Upper lobe of right lung (tissue), 1 donor: ENCODE measurements around the gene RRBP1. TPM values are rescaled to one million over a fixed set of nuclear protein-coding genes. Genes with fewer than 3 reads are reported as not detected.

Experiments used
- ATAC-seq: fragments of 200-7000 bp; cut with Tn5 transposase; one replicate; pipeline ENCODE4 v1.9.1; 2020; ENCODE audit warnings: mild to moderate bottlenecking, moderate library complexity
- DNase-seq: peaks from one replicate; pipeline ENCODE4 v3.0.0-alpha.2; 2020
- H3K27ac ChIP-seq: fragments of 200-600 bp; one replicate; pipeline ENCODE4 v1.8.0; 2022
- H3K27me3 ChIP-seq: fragments of 200-600 bp; one replicate; pipeline ENCODE4 v1.8.0; 2022; ENCODE audit warnings: mild to moderate bottlenecking
- H3K36me3 ChIP-seq: fragments of 200-600 bp; one replicate; pipeline ENCODE4 v1.8.0; 2022
- H3K4me1 ChIP-seq: fragments of 200-600 bp; one replicate; pipeline ENCODE4 v1.8.0; 2022
- H3K4me3 ChIP-seq: fragments of 200-600 bp; one replicate; pipeline ENCODE4 v1.8.0; 2022; ENCODE audit warnings: mild to moderate bottlenecking
- H3K9me3 ChIP-seq: fragments of 200-600 bp; one replicate; pipeline ENCODE4 v1.8.0; 2022
- CTCF ChIP-seq: fragments of 200-600 bp; IDR thresholded peaks from one replicate; pipeline ENCODE4 v1.8.0; 2022; ENCODE audit warnings: antibody characterized with exemption
- intact Hi-C: fragments of 100-400 bp; cut with DNase I; formaldehyde crosslinking; loops from one replicate; pipeline ENCODE4 v1.11.0; 2022
- total RNA-seq: library from RNA; stranded (reverse); fragmentation: NEBNext Ultra II Directional; extraction: Animal tissue kit (Norgen Biotek cat#: 25700); gene quantifications from one replicate; pipeline ENCODE4 v1.2.1, GENCODE V29; 2021
- donor health status: DM: no; HTN: yes; CAD: no; lungs with severe emphysema.

RRBP1 gene
- total RNA-seq, 1 donor from 2014 or later = 166 TPM

- intact Hi-C loops = no loop called here
These were observed 8.1 kb upstream of the RRBP1 start for GRCh38 chr20:17690144-17690543.

GRCh38 chr20:17688965-17689364 lies 6.9 kb upstream of the RRBP1 start:
- intact Hi-C loops = loop anchor here (10.0 kb wide), 1 partner anchor 206 kb away; no protein-coding TSS in a partner anchor
- TF ChIP-seq CTCF = no peak

More at GRCh38 chr20:17690144-17690543, 8.1 kb upstream of the RRBP1 start:
- H3K4me1 ChIP-seq = no peaks in the 10 kb centered on the region
- DNase-seq (no peak), ATAC-seq (no peak)
- no peaks in the 10 kb centered on the region for H3K9me3 ChIP-seq
- no peak overlapping the region for H3K27ac ChIP-seq
- H3K4me3 ChIP-seq = no peak overlapping the region
- TF ChIP-seq CTCF = no peak
- no peaks in the 10 kb centered on the region for H3K36me3 ChIP-seq
- H3K27me3 ChIP-seq = no peaks in the 10 kb centered on the region

GRCh38 chr20:17687800-17688199 lies 5.8 kb upstream of the RRBP1 start:
- H3K4me3 ChIP-seq = no peak overlapping the region
- no peaks in the 10 kb centered on the region for H3K36me3 ChIP-seq
- H3K27me3 ChIP-seq = no peaks in the 10 kb centered on the region
- TF ChIP-seq CTCF = no peak
- no peak overlapping the region for H3K27ac ChIP-seq
- ATAC-seq (no peak), DNase-seq (no peak)
- intact Hi-C loops = loop anchor here (10.0 kb wide), 1 partner anchor 207 kb away; no protein-coding TSS in a partner anchor
- no peaks in the 10 kb centered on the region for H3K9me3 ChIP-seq
- H3K4me1 ChIP-seq = peaks cover 7% of the 10 kb centered on the region

More at GRCh38 chr20:17688965-17689364, 6.9 kb upstream of the RRBP1 start:
- no peaks in the 10 kb centered on the region for H3K27me3 ChIP-seq
- ATAC-seq (no peak), DNase-seq (no peak)
- no peaks in the 10 kb centered on the region for H3K4me1 ChIP-seq
- no peaks in the 10 kb centered on the region for H3K36me3 ChIP-seq
- H3K27ac ChIP-seq = no peak overlapping the region
- no peaks in the 10 kb centered on the region for H3K9me3 ChIP-seq
- no peak overlapping the region for H3K4me3 ChIP-seq

GRCh38 chr20:17685168-17685567 lies 3.1 kb upstream of the RRBP1 start:
- Histone ChIP-seq H3K27ac (no peak overlapping the region), H3K4me3 (no peak overlapping the region), H3K9me3 (no peaks in the 10 kb centered on the region), H3K36me3 (no peaks in the 10 kb centered on the region), H3K4me1 (peaks cover 11% of the 10 kb centered on the region), H3K27me3 (no peaks in the 10 kb centered on the region)
- ATAC-seq (no peak), DNase-seq (no peak)
- intact Hi-C loops = loop anchor here (10.0 kb wide), 1 partner anchor 210 kb away; no protein-coding TSS in a partner anchor
- no peak for TF ChIP-seq CTCF

DNA sequence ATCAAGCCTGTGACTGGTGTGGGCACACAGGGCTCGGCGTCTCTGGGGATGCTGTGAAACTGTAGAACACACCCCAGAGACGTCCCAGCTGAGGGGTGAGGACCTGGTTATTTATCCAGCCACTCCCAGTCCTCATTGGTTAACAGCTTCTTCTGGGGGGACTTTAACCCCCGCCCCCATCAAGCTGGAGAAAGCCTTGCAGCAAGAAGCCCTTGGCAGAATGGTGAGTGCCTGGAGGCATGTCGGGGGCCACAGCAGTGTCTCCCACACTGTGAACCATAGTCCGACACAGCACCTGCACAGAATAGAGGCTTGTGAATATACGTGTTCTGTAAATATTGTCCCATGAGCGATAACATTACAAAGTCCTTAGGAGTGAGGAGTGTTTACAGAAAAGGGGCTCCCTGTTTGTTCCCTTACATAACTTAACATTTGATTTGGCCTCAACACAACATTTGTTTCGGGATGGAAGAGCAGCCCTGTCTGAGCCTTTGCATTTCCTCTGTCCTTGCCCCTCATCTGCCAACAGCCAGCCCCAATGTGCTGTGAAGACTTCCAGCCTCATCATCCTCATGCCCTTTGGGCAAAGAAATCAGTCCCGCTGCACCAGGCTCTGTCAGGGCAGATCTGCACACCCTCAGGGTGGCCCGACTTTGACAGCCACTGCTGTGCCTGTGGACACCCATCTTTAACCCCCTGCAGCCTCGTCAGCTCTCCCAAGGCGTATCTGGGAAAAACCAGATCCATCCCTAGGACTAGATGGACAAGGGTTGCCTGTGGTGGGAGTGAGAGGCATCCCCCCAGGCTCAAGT lies 2.2 kb upstream of the RRBP1 start:
- Histone ChIP-seq H3K27ac (no peak overlapping the region), H3K27me3 (no peaks in the 10 kb centered on the region), H3K9me3 (no peaks in the 10 kb centered on the region), H3K4me1 (peaks cover 20% of the 10 kb centered on the region), H3K4me3 (no peak overlapping the region), H3K36me3 (peaks cover 3% of the 10 kb centered on the region)
- DNase-seq = no peak
- no peak for ATAC-seq
- no peak for TF ChIP-seq CTCF
- intact Hi-C loops = loop anchor here (10.0 kb wide), 1 partner anchor 211 kb away; no protein-coding TSS in a partner anchor
